SH-SY5Y (cell line): ENCODE data around the gene MOAP1.

ENCODE experiments used
- GATA2 ChIP-seq: IDR thresholded peaks from 2 replicates; pipeline ENCODE4 v1.6.1; 2011; ENCODE audit warnings: mild to moderate bottlenecking, low read depth, low read length
- GATA3 ChIP-seq: IDR thresholded peaks from 2 replicates; pipeline ENCODE4 v1.6.1; 2011; ENCODE audit warnings: low read depth, mild to moderate bottlenecking, low read length, moderate library complexity

- TF ChIP-seq GATA2 (no peak), GATA3 (no peak)
These were observed 34.2 kb downstream of the MOAP1 start for GRCh38 chr14:93150227-93151208.
